GM10248 (cell line): ENCODE results near the gene TIGD1.

Experiments used
- CTCF ChIA-PET: fragments of 300-600 bp; sonication (Branson Sonifier 250); formaldehyde crosslinking; extraction: SDS; loops from one replicate; lab custom pipeline; 2021; ENCODE audit warnings: antibody characterized with exemption; lab: Yijun Ruan, JAX
- POLR2A ChIA-PET: fragments of 350-650 bp; sonication (Branson Sonifier 250); formaldehyde crosslinking; extraction: SDS; loops from one replicate; lab custom pipeline; 2020; ENCODE audit warnings: antibody characterized with exemption; lab: Yijun Ruan, JAX
- DNase-seq: peaks from one replicate; pipeline ENCODE4 v3.0.0; 2012; ENCODE audit errors: extremely low spot score
- CTCF ChIP-seq: IDR thresholded peaks from 2 replicates; pipeline ENCODE4 v1.5.1; 2012; ENCODE audit warnings: mild to moderate bottlenecking, low read depth; ENCODE audit errors: extremely low read depth, missing control alignments, control extremely low read depth

The TIGD1 gene

GRCh38 chr2:232538671-232539070, 11.7 kb downstream of the TIGD1 start:
- CTCF ChIA-PET, result no interaction called here
- no peak for TF ChIP-seq CTCF
- POLR2A ChIA-PET, result interaction anchor here (0.7 kb wide), 1 partner anchor 86 kb away, joined by 3 read pairs; no protein-coding TSS in a partner anchor
- DNase-seq, result no peak

GRCh38 chr2:232537499-232537898, 12.9 kb downstream of the TIGD1 start:
- no peak for DNase-seq
- ChIA-PET POLR2A (no interaction called here), CTCF (interaction anchor here (1.0 to 1.2 kb wide), 3 partner anchors 11 to 16 kb away, joined by 3 to 4 read pairs (median 4); no protein-coding TSS in a partner anchor)
- TF ChIP-seq CTCF, result no peak

- DNase-seq, result no peak
- ChIA-PET CTCF (interaction anchor here (1.0 to 1.2 kb wide), 2 partner anchors 14 to 15 kb away, joined by 3 to 4 read pairs; no protein-coding TSS in a partner anchor), POLR2A (no interaction called here)
- peak; percentile 24 for TF ChIP-seq CTCF
Observed at GRCh38 chr2:232537079-232537478, 13.3 kb downstream of the TIGD1 start.

- CTCF ChIA-PET, result interaction anchor here (1.3 kb wide), 1 partner anchor 13 kb away, joined by 3 read pairs; no protein-coding TSS in a partner anchor
- no peak for TF ChIP-seq CTCF
- POLR2A ChIA-PET, result no interaction called here
- DNase-seq, result no peak
Observed at GRCh38 chr2:232535761-232536530, 14.4 kb downstream of the TIGD1 start.

- ChIA-PET CTCF (interaction anchor here (1.3 kb wide), 1 partner anchor 12 kb away, joined by 3 read pairs; no protein-coding TSS in a partner anchor), POLR2A (no interaction called here)
Observed at GRCh38 chr2:232534940-232535651, 15.3 kb downstream of the TIGD1 start.

More at GRCh38 chr2:232534940-232535651, 15.3 kb downstream of the TIGD1 start:
- TF ChIP-seq CTCF, result no peak
- DNase-seq, result no peak
